Measurements from ENCODE around the gene ZFYVE26. TPM values are rescaled to one million over a fixed set of nuclear protein-coding genes. Genes with fewer than 3 reads are reported as not detected.

Gene ZFYVE26
- total RNA-seq, 4 donors from 2014 or later = 23.9 to 31.7 (median 28.8) TPM

DNA sequence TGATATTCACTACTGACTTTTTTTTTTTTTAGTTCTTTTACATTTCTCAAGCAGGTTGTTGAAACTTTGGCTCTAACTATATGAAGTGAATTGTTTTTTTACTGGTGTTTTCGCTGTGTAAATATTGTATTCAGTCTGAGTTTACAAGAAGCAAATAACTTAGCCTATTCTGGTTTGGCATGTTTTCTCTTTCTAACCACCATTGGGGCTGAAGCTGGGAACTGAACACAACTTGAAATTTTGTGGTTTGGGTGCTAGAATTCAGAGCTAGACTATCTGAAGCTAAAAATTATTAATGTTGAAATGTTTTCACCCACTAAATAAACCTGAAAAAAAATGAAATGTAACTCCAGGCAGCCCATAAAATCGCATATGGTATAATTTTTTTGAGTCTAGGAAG is 40.4 kb upstream of the ZFYVE26 start:
- H3K27ac ChIP-seq = no peak overlapping the region
- H3K4me1 ChIP-seq = peaks cover 0 to 17% (median 3%) of the 10 kb centered on the region in 4 donors
- intact Hi-C loops (cut with DNase I; ENCODE audit: low total_unique reads) (no loop called here), in situ Hi-C loops (cut with MboI; ENCODE audit: low pct_ligation_motif_present in 1 of 4, low pct_unique_long_range_greater_than_20kb in 1 of 4, low sequenced_read_pairs in 3 of 4) (no loop called here)
- TF ChIP-seq, protein P1, sequence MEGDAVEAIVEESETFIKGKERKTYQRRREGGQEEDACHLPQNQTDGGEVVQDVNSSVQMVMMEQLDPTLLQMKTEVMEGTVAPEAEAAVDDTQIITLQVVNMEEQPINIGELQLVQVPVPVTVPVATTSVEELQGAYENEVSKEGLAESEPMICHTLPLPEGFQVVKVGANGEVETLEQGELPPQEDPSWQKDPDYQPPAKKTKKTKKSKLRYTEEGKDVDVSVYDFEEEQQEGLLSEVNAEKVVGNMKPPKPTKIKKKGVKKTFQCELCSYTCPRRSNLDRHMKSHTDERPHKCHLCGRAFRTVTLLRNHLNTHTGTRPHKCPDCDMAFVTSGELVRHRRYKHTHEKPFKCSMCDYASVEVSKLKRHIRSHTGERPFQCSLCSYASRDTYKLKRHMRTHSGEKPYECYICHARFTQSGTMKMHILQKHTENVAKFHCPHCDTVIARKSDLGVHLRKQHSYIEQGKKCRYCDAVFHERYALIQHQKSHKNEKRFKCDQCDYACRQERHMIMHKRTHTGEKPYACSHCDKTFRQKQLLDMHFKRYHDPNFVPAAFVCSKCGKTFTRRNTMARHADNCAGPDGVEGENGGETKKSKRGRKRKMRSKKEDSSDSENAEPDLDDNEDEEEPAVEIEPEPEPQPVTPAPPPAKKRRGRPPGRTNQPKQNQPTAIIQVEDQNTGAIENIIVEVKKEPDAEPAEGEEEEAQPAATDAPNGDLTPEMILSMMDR (IDR thresholded peaks at IDR 0.05) = no peak
- TF ChIP-seq POLR2AphosphoS5 (IDR thresholded peaks at IDR 0.05) = no peak
- no peaks in the 10 kb centered on the region for H3K36me3 ChIP-seq
- H3K9me3 ChIP-seq = no peaks in the 10 kb centered on the region
- no peak overlapping the region for H3K4me3 ChIP-seq
- no peak for DNase-seq
- H3K27me3 ChIP-seq = no peaks in the 10 kb centered on the region
- 39 to 54% methylated on average over 2 of the region's 2 CpGs for WGBS, 2 donors (ENCODE audit: low coverage in 1 of 2)

DNA sequence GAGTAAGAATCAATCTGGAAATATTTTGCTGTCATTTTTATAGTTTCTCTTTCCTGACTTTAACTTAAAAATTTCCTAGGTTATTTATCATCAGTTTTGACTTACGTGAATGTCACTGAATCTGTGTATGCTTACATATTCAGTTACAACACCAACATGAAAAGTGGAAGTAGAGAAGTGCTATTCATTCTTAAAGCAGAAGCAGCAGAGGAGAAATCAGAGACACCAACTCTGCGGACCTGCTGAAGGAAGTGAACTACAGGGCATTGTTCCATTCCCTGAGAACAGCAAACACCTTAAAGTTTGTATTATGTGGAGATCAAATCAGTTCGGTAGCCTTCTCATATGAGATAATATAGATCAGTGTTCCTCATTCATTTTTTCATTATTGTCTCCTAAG is 37.3 kb upstream of the ZFYVE26 start:
- no peak overlapping the region for H3K27ac ChIP-seq

DNA sequence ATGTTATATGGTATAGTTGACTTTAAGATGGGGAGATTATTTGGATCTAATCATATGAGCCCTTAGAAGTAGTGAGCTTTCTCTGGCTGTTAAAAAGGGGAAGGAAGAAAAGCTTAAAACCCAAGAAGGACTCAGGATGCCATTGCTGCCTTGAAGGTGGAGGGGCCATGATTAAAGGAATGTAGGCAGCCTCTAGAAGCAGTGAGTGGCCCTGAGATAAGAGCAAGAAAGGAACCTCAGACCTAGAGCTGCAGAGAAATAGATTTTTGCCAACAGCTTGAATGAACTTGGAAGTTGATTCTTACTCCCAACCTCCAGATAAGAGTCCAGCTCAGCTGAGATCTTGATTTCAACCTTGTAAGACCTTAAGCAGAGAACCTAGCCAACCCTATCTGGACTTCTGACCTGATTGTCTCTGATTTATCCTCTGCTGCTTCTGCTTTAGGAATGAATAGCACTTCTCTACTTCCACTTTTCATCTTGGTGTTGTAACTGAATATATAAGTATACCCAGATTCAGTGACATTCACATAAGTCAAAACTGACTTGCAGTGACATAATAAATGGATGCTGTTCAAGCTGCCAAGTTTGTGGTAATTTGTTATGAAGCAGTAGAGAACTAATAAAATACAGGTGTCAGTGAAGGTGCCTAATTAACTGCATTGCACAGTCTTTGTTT is 36.7 kb upstream of the ZFYVE26 start:
- no peak overlapping the region for H3K4me3 ChIP-seq
- no peaks in the 10 kb centered on the region for H3K27me3 ChIP-seq
- in situ Hi-C loops (cut with MboI; ENCODE audit: low pct_ligation_motif_present in 1 of 4, low pct_unique_long_range_greater_than_20kb in 1 of 4, low sequenced_read_pairs in 3 of 4) (no loop called here), intact Hi-C loops (cut with DNase I; ENCODE audit: low total_unique reads) (no loop called here)
- H3K27ac ChIP-seq = no peak overlapping the region
- H3K4me1 ChIP-seq = peaks cover 0 to 17% (median 3%) of the 10 kb centered on the region in 4 donors
- H3K9me3 ChIP-seq = no peaks in the 10 kb centered on the region
- TF ChIP-seq POLR2AphosphoS5 (IDR thresholded peaks at IDR 0.05) (no peak), EP300 (IDR thresholded peaks at IDR 0.05; ENCODE audit: low read depth) (no peak), POLR2A (IDR thresholded peaks at IDR 0.05) (no peak)
- TF ChIP-seq, protein P1 (IDR thresholded peaks at IDR 0.05) = no peak
- DNase-seq = no peak
- H3K36me3 ChIP-seq = no peaks in the 10 kb centered on the region

More for the DNA sequence above, 37.3 kb upstream of the ZFYVE26 start:
- H3K4me1 ChIP-seq = peaks cover 0 to 17% (median 3%) of the 10 kb centered on the region in 4 donors
- in situ Hi-C loops (cut with MboI; ENCODE audit: low pct_ligation_motif_present in 1 of 4, low pct_unique_long_range_greater_than_20kb in 1 of 4, low sequenced_read_pairs in 3 of 4) (no loop called here), intact Hi-C loops (cut with DNase I; ENCODE audit: low total_unique reads) (no loop called here)
- WGBS, 2 donors (ENCODE audit: low coverage in 1 of 2) = 40 to 44% methylated on average over 3 of the region's 3 CpGs
- no peaks in the 10 kb centered on the region for H3K27me3 ChIP-seq
- TF ChIP-seq POLR2A (IDR thresholded peaks at IDR 0.05) (no peak), POLR2AphosphoS5 (IDR thresholded peaks at IDR 0.05) (no peak), EP300 (IDR thresholded peaks at IDR 0.05; ENCODE audit: low read depth) (no peak)
- TF ChIP-seq, protein P1 (IDR thresholded peaks at IDR 0.05) = no peak
- no peaks in the 10 kb centered on the region for H3K36me3 ChIP-seq
- no peak for DNase-seq
- H3K4me3 ChIP-seq = no peak overlapping the region
- no peaks in the 10 kb centered on the region for H3K9me3 ChIP-seq

DNA sequence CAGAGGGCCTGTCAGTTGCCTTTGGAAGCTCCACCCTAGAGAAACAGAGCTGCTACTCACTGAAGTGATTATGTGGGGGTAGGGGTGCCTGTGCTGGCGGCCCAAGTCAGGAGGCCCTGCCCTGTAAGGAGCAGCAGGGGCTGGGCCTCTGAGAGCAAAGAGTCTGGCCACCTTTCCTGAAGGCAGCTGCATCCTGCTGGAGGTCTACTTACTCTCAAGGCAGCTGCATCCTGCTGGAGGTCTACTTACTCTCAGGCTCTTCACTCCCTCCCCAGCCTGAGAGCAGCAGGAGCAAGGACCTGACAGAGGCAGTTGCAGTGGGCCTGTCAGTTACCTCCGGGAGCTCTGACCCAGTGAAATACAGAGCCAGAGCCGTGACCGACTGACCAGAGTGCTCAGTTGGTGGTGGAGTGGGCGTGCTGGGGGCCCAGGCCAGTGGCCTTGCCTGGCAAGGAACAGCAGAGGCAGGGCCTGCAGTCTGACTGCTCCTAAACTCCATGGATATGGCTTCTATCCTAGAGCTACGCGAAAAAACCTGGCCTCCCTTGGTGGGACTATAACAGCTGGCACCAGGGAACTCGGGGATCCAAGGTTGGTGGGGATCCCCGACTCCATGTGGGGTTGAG is 35.5 kb upstream of the ZFYVE26 start:
- Histone ChIP-seq H3K36me3 (no peaks in the 10 kb centered on the region), H3K9me3 (no peaks in the 10 kb centered on the region), H3K27ac (no peak overlapping the region), H3K27me3 (no peaks in the 10 kb centered on the region), H3K4me1 (peaks cover 0 to 13% (median 3%) of the 10 kb centered on the region in 4 donors), H3K4me3 (no peak overlapping the region)
- WGBS, 2 donors (ENCODE audit: low coverage in 1 of 2) = 86% methylated on average over 9 of the region's 9 CpGs; no CpG with 5 or more reads in 1 of the 2 donors
- DNase-seq = no peak
- TF ChIP-seq, protein P1 (IDR thresholded peaks at IDR 0.05) = no peak
- TF ChIP-seq EP300 (IDR thresholded peaks at IDR 0.05; ENCODE audit: low read depth) (no peak), POLR2AphosphoS5 (IDR thresholded peaks at IDR 0.05) (no peak), POLR2A (IDR thresholded peaks at IDR 0.05) (no peak)
- intact Hi-C loops (cut with DNase I; ENCODE audit: low total_unique reads) = no loop called here
- in situ Hi-C loops (cut with MboI; ENCODE audit: low pct_ligation_motif_present in 1 of 4, low pct_unique_long_range_greater_than_20kb in 1 of 4, low sequenced_read_pairs in 3 of 4) = no loop called here
